Nephron (organoid): ENCODE measurements around the gene CNOT4.
"Not testable (repeated sequence)": the region's sequence is repeated elsewhere in the genome, so short reads cannot be mapped to it uniquely, and the experiment has no call there.

Experiments used
- H3K27ac Mint-ChIP-seq, 3 experiments: 2 replicates each; pipeline ENCODE4 v1.8.0; 2020; ENCODE audit warnings: mixed read lengths in 3 of 3, mild to moderate bottlenecking in 2 of 3, moderate library complexity in 1 of 3
- H3K27me3 Mint-ChIP-seq: 2 replicates; pipeline ENCODE4 v1.8.0; 2021; ENCODE audit warnings: low read depth, mild to moderate bottlenecking, moderate library complexity, mixed read lengths
- H3K36me3 Mint-ChIP-seq: 2 replicates; pipeline ENCODE4 v1.8.0; 2020; ENCODE audit warnings: low read depth, mixed read lengths
- H3K4me1 Mint-ChIP-seq: 2 replicates; pipeline ENCODE4 v1.8.0; 2020; ENCODE audit warnings: mixed read lengths
- H3K4me3 Mint-ChIP-seq, 3 experiments: 2 replicates each; pipeline ENCODE4 v1.8.0; 2020; ENCODE audit warnings: mild to moderate bottlenecking in 3 of 3, mixed read lengths in 3 of 3, moderate library complexity in 2 of 3
- H3K9me3 Mint-ChIP-seq: 2 replicates; pipeline ENCODE4 v1.8.0; 2020; ENCODE audit warnings: mixed read lengths
- CTCF ChIP-seq, 3 experiments: fragments of 200-600 bp; sonication (generic); IDR thresholded peaks; one replicate each; pipeline ENCODE4 v1.5.0; 2021; ENCODE audit warnings: antibody characterized with exemption in 3 of 3; ENCODE audit not compliant: unreplicated experiment in 3 of 3

Gene CNOT4

GRCh38 chr7:135353832-135354231, 156.1 kb downstream of the CNOT4 start:
- TF ChIP-seq CTCF (IDR thresholded peaks at IDR 0.05; ENCODE audit: unreplicated experiment in 3 of 3), result no peak
- no peaks in the 10 kb centered on the region for H3K36me3 Mint-ChIP-seq

DNA sequence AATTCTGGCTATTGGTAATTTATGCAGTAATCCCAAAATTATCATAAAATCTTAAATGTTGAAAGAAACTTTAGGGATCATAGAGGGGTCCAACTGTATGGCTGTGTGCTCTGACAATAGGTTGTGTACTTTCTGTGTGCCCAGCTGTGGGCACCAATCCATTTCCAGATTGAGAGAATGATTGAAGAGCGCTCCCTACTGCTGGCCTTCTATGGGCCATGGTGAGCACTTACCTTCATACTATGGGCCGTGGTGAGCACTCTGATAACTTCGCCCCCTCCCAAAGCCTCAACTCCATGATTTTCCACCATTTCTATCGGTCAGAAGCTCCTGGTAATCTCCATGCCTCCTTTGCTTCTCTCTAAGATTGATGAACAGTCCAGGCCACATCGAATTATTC, 157.6 kb downstream of the CNOT4 start:
- no peaks in the 10 kb centered on the region for H3K36me3 Mint-ChIP-seq
- no peak for TF ChIP-seq CTCF (IDR thresholded peaks at IDR 0.05; ENCODE audit: unreplicated experiment in 3 of 3)

More at GRCh38 chr7:135353832-135354231, 156.1 kb downstream of the CNOT4 start:
- Mint-ChIP-seq H3K4me1 (no peaks in the 10 kb centered on the region), H3K27ac (no peak overlapping the region), H3K9me3 (no peaks in the 10 kb centered on the region), H3K4me3 (no peak overlapping the region), H3K27me3 (no peaks in the 10 kb centered on the region)

DNA sequence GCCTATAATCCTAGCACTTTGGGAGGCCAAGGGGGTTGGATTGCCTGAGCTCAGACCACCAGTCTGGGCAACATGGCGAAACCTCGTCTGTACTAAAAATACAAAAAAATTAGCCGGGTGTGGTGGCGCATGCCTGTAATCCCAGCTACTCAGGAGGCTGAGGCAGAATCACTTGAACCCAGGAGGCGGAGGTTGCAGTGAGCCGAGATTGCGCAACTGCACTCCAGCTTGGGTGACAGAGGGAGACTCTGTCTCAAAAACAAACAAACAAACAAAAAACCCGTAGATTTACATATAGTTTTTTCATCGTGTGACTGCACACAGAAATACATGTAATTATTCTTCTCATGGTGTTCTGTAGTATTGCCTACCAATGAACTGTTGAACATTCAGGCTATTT, 158.8 kb downstream of the CNOT4 start:
- not testable (repeated sequence) for H3K9me3 Mint-ChIP-seq, H3K4me3 Mint-ChIP-seq, H3K36me3 Mint-ChIP-seq, H3K27me3 Mint-ChIP-seq, H3K27ac Mint-ChIP-seq, H3K4me1 Mint-ChIP-seq

More for the DNA sequence above, 157.6 kb downstream of the CNOT4 start:
- Mint-ChIP-seq H3K4me3 (no peak overlapping the region), H3K27ac (no peak overlapping the region), H3K4me1 (no peaks in the 10 kb centered on the region), H3K27me3 (no peaks in the 10 kb centered on the region), H3K9me3 (no peaks in the 10 kb centered on the region)

DNA sequence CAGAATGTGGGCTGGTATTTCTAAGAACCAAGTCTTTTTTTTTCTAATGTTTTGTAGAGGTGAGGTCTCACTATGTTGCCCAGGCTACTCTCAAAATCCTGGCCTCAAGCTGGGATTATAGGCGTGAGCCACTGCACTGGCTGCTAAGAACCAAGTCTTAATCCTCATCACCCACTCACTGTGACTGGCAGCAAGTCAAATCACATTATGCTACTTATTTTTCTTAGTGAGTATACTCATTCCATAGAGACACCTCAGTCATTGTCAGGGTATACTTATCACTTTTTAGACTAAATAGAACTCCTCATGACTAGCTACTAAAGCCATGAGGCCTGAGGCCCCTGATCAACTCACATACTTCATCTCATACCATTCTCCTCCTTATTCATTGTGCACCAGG, 160.2 kb downstream of the CNOT4 start:
- Mint-ChIP-seq H3K36me3 (no peaks in the 10 kb centered on the region), H3K4me1 (no peaks in the 10 kb centered on the region)

GRCh38 chr7:135348493-135348892, 161.4 kb downstream of the CNOT4 start:
- Mint-ChIP-seq H3K9me3 (no peaks in the 10 kb centered on the region), H3K27ac (no peak overlapping the region)

More for the DNA sequence above, 160.2 kb downstream of the CNOT4 start:
- H3K27ac Mint-ChIP-seq, result no peak overlapping the region
- H3K4me3 Mint-ChIP-seq, result no peak overlapping the region
- H3K9me3 Mint-ChIP-seq, result no peaks in the 10 kb centered on the region
- no peak for TF ChIP-seq CTCF (IDR thresholded peaks at IDR 0.05; ENCODE audit: unreplicated experiment in 3 of 3)
- no peaks in the 10 kb centered on the region for H3K27me3 Mint-ChIP-seq

GRCh38 chr7:135343361-135343760, 166.5 kb downstream of the CNOT4 start:
- no peak for TF ChIP-seq CTCF (IDR thresholded peaks at IDR 0.05; ENCODE audit: unreplicated experiment in 3 of 3)
- Mint-ChIP-seq H3K4me3 (no peak overlapping the region), H3K36me3 (no peaks in the 10 kb centered on the region), H3K9me3 (no peaks in the 10 kb centered on the region), H3K27me3 (peaks cover 8% of the 10 kb centered on the region), H3K4me1 (peaks cover 5% of the 10 kb centered on the region), H3K27ac (no peak overlapping the region)

More at GRCh38 chr7:135348493-135348892, 161.4 kb downstream of the CNOT4 start:
- no peak for TF ChIP-seq CTCF (IDR thresholded peaks at IDR 0.05; ENCODE audit: unreplicated experiment in 3 of 3)
- Mint-ChIP-seq H3K27me3 (peaks cover 5% of the 10 kb centered on the region), H3K36me3 (no peaks in the 10 kb centered on the region), H3K4me3 (no peak overlapping the region), H3K4me1 (no peaks in the 10 kb centered on the region)
